Motor neuron (in vitro differentiated cells): Measurements from ENCODE around the gene TACC3. TPM values are rescaled to one million over a fixed set of nuclear protein-coding genes. Genes with fewer than 3 reads are reported as not detected.
A peak's percentile ranks its signal among the peaks of the same experiment; 100 is the strongest.

ENCODE experiments used
- ATAC-seq, 8 experiments: fragments of 200-7000 bp; cut with Tn5 transposase; replicated peaks in 6 of 8; 2 replicates each; pipeline ENCODE4 v1.8.0; 2021; ENCODE audit warnings: mild to moderate bottlenecking in 8 of 8, moderate library complexity in 8 of 8
- H3K27ac ChIP-seq, 2 donors: fragments of 250-450 bp; sonication (Bioruptor Pico); 2 replicates each; pipeline ENCODE4 v1.9.0; 2021; ENCODE audit warnings: antibody characterized with exemption in 2 of 2, mild to moderate bottlenecking in 2 of 2, moderate library complexity in 1 of 2
- H3K4me1 ChIP-seq, 2 donors: fragments of 250-450 bp; sonication (Bioruptor Pico); replicated peaks in 1 of 2; 2 replicates each; pipeline ENCODE4 v1.6.1; 2021; ENCODE audit warnings: antibody characterized with exemption in 2 of 2, mild to moderate bottlenecking in 2 of 2, moderate library complexity in 1 of 2
- H3K4me3 ChIP-seq, 5 donors: fragments of 250-450 bp; sonication (Bioruptor Pico); 2 replicates each; pipeline ENCODE4 v1.9.0; 2021; ENCODE audit warnings: antibody characterized with exemption in 5 of 5, mild to moderate bottlenecking in 5 of 5, moderate library complexity in 4 of 5
- WGBS, 10 experiments: fragments of 450-650 bp; shearing (Covaris generic); methylation state at CpG; one replicate each; pipeline ENCODE4 v1.0.0; 2022; 5-methylcytosine and 5-hydroxymethylcytosine counted together
- in situ Hi-C, 9 experiments: fragments of 400-800 bp; cut with MboI; loops; one replicate each; pipeline ENCODE4 v1.15.0; 2021; ENCODE audit warnings: low sequenced_read_pairs in 9 of 9, low pct_unique_long_range_greater_than_20kb in 2 of 9; ENCODE audit not compliant: unreplicated experiment in 9 of 9
- total RNA-seq, 8 experiments: library from RNA; unstranded; fragments of 300-600 nt; gene quantifications; 2 replicates each; pipeline versions ENCODE4 v1.2.3 to v1.2.4, GENCODE V29; 2022

TACC3 gene
- total RNA-seq, 8 experiments from 2014 or later, result 2.6 to 61.3 (median 6.5) TPM

GRCh38 chr4:1735215-1735614 is 13.9 kb downstream of the TACC3 start:
- in situ Hi-C loops, result loop anchor here in 1 of 9 experiments (25.0 kb wide), 1 partner anchor 373 kb away; no protein-coding TSS in a partner anchor
- no peak overlapping the region for H3K4me3 ChIP-seq
- ATAC-seq, result peak in 1 of 8 experiments; percentile 16
- H3K27ac ChIP-seq, result no peak overlapping the region
- no peaks in the 10 kb centered on the region for H3K4me1 ChIP-seq
- 100% methylated on average over 2 of the region's 20 CpGs; no CpG with 5 or more reads in 8 of the 10 experiments for WGBS, 10 experiments

DNA sequence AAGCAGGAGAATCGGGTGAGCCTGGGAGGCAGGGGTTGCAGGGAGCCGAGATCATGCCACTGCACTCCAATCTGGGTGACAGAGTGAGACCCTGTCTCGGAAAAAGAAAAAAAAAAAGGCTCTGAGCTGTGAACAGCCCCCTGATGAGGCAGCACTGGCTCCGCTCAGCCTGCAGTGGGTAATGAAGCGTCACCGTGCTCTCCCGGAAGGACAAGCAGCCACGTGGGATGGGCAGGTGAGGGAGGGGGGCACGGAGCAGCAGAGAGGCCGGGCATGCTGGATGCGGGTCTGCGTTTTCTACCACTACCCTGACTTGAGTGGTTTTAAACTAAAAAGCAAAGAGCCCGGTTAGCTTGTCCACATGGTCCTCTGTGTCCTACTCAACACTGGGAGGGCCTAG is 15.5 kb downstream of the TACC3 start:
- in situ Hi-C loops, result loop anchor here in 1 of 9 experiments (25.0 kb wide), 1 partner anchor 375 kb away; no protein-coding TSS in a partner anchor
- ATAC-seq, result peak in 4 of 8 experiments; percentile 30 to 68 (median 58)
- WGBS, 10 experiments, result 71 to 100% (median 87%) methylated on average over 1 to 9 of the region's 13 CpGs; no CpG with 5 or more reads in 5 of the 10 experiments

GRCh38 chr4:1737666-1738065 is 16.3 kb downstream of the TACC3 start:
- H3K27ac ChIP-seq, result no peak overlapping the region
- no peak for ATAC-seq
- 95 to 100% methylated on average over 4 of the region's 15 CpGs; no CpG with 5 or more reads in 8 of the 10 experiments for WGBS, 10 experiments
- in situ Hi-C loops, result loop anchor here in 1 of 9 experiments (25.0 kb wide), 1 partner anchor 375 kb away; no protein-coding TSS in a partner anchor
- H3K4me3 ChIP-seq, result no peak overlapping the region
- no peaks in the 10 kb centered on the region for H3K4me1 ChIP-seq

More for the DNA sequence above, 15.5 kb downstream of the TACC3 start:
- no peak overlapping the region for H3K27ac ChIP-seq
- H3K4me1 ChIP-seq, result no peaks in the 10 kb centered on the region
- H3K4me3 ChIP-seq, result no peak overlapping the region

DNA sequence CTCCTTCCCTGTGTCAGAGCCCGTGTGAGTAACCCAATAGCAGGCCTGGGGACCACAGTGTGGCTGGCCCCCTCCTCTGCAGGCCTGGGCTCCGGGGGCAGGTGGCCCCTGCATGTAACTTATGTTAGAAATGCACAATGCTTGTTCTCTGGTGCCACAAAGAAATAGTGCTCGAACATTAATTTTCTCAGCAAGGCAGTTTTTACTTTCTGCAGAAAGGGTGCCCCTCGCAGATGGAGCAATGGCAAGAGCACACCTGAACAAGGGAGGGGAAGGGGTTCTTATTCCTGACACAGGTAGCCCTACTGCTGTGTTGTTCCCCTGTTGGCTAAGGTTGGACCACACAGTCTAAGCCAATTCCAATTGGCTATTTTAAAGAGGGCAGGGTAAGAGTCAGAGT is 17.1 kb downstream of the TACC3 start:
- in situ Hi-C loops, result loop anchor here in 1 of 9 experiments (25.0 kb wide), 1 partner anchor 376 kb away; no protein-coding TSS in a partner anchor
- no peak overlapping the region for H3K4me3 ChIP-seq
- ATAC-seq, result no peak
- H3K4me1 ChIP-seq, result no peaks in the 10 kb centered on the region
- 90 to 100% (median 100%) methylated on average over 1 to 2 of the region's 4 CpGs; no CpG with 5 or more reads in 5 of the 10 experiments for WGBS, 10 experiments
- no peak overlapping the region for H3K27ac ChIP-seq

DNA sequence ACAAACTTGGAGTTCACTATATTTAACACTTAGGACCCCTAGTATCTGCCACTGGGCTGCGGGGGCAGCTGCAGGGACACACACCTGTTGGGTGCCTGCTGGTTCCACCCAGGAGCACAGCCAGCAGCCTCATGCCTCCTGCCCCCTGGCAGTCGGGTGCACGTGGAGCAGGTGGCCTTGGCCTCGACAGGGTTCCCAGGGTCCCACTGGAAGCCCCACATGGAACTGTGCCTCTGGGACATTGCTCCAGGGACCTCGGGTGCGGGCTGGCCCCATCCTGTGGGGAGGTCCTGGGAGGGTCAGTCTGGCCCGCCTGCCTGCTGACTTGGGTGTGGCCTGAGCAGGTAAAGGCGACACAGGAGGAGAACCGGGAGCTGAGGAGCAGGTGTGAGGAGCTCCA is 18.0 kb downstream of the TACC3 start:
- Histone ChIP-seq H3K27ac (no peak overlapping the region), H3K4me1 (no peaks in the 10 kb centered on the region), H3K4me3 (no peak overlapping the region)
- 68 to 100% (median 100%) methylated on average over 1 to 4 of the region's 9 CpGs; no CpG with 5 or more reads in 6 of the 10 experiments for WGBS, 10 experiments
- in situ Hi-C loops, result loop anchor here in 1 of 9 experiments (25.0 kb wide), 1 partner anchor 377 kb away; no protein-coding TSS in a partner anchor
- ATAC-seq, result no peak

DNA sequence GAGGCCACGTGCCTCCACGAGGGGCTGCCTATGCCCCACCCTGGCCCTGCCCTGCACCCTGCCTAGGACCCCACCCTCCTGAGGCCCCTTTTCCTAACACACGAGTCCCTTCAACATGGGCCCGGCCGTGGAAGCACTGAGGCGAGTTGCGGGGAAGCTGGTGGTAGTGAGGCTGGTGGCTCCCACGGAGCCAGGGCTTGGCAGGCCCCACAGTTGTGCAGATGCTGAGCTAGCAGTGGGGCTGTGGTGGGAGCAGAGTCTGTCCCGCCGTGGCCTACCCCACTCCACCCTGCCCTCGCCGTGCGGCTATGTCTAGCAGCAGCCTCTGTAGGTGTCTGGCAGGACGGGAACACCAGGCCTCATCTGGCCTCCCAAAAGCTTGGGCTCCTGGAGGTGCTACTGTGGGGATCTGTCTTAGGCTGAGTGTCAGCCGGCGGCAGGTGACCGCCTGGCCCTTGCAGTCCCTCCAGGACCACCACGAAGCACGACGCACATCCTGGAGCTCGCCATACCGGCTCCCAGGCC is 18.8 kb downstream of the TACC3 start:
- ATAC-seq, result peak in 1 of 8 experiments; percentile 6
- in situ Hi-C loops, result loop anchor here in 1 of 9 experiments (25.0 kb wide), 1 partner anchor 378 kb away; no protein-coding TSS in a partner anchor
- 80 to 100% (median 100%) methylated on average over 1 to 5 of the region's 22 CpGs; no CpG with 5 or more reads in 6 of the 10 experiments for WGBS, 10 experiments

DNA sequence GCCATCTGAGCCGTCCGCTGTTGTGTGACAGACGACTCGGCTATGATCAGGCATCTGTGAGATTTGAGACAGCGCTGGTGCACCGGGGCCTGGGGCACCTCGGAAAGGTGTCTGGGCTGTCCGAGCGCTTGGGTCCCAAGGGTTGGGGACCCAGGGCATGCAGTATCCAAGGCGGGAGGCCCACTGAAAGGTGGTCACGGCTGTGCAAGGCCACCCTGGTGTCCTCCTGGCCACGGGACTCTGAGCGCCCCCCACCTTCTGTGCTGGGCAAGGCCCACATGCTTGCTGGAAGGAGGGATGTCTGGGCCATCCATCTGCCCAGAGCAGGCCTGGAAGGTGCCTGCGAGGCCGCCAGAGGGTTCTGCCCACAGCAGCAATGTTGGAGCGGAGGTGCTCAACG is 19.9 kb downstream of the TACC3 start:
- 80 to 95% (median 90%) methylated on average over 2 to 7 of the region's 17 CpGs; no CpG with 5 or more reads in 5 of the 10 experiments for WGBS, 10 experiments
- Histone ChIP-seq H3K27ac (no peak overlapping the region), H3K4me3 (no peak overlapping the region), H3K4me1 (no peaks in the 10 kb centered on the region)
- in situ Hi-C loops, result loop anchor here in 1 of 9 experiments (25.0 kb wide), 1 partner anchor 379 kb away; no protein-coding TSS in a partner anchor
- no peak for ATAC-seq

More for the DNA sequence above, 18.8 kb downstream of the TACC3 start:
- Histone ChIP-seq H3K27ac (no peak overlapping the region), H3K4me1 (no peaks in the 10 kb centered on the region), H3K4me3 (no peak overlapping the region)

- 56 to 100% (median 81%) methylated on average over 1 to 6 of the region's 12 CpGs; no CpG with 5 or more reads in 6 of the 10 experiments for WGBS, 10 experiments
- no peak for ATAC-seq
- peaks cover 3 to 6% of the 10 kb centered on the region in 2 donors for H3K4me1 ChIP-seq
- in situ Hi-C loops, result loop anchor here in 1 of 9 experiments (25.0 kb wide), 1 partner anchor 381 kb away; no protein-coding TSS in a partner anchor
- no peak overlapping the region for H3K4me3 ChIP-seq
- H3K27ac ChIP-seq, result no peak overlapping the region
Observed at GRCh38 chr4:1743551-1743950, 22.2 kb downstream of the TACC3 start.

DNA sequence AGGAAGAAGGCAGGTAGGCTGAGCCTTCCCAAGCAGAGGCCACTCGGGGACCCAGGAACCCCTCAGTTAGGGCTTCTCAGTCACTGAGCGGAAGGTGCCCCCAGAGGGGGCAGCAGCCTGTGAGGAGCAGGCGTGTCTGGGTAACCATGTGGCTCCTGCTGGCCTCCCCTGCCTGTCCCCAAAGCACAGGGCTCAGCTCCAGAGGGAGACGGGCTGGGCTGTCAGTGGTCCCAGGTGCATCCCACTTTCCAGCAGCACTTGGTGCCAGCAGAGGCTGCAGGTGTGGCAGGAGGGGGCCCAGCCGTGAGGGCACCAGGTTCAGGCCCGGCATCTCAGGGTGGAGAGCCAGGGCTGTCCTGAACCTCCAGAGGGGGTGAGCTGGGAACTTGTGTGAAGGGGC is 22.7 kb downstream of the TACC3 start:
- WGBS, 10 experiments, result 83% methylated on average over 2 of the region's 6 CpGs; no CpG with 5 or more reads in 9 of the 10 experiments
- ATAC-seq, result no peak
- in situ Hi-C loops, result loop anchor here in 1 of 9 experiments (25.0 kb wide), 1 partner anchor 382 kb away; no protein-coding TSS in a partner anchor

DNA sequence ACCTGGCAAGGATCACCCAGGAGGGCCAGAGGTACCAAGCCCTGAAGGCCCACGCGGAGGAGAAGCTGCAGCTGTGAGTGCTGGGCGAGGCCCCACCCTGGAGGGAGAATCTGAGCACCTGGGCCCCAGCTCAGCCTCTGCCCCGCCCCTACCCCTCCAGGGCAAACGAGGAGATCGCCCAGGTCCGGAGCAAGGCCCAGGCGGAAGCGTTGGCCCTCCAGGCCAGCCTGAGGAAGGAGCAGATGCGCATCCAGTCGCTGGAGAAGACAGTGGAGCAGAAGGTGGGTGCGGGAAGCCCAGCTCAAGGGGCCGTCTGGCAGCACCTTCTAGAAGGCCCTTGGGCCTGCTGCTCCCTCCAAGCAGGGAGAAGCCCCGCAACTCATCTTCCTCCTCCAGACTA is 23.2 kb downstream of the TACC3 start:
- Histone ChIP-seq H3K4me1 (peaks cover 5 to 12% of the 10 kb centered on the region in 2 donors), H3K4me3 (no peak overlapping the region), H3K27ac (no peak overlapping the region)
- in situ Hi-C loops, result loop anchor here in 1 of 9 experiments (25.0 kb wide), 1 partner anchor 382 kb away; no protein-coding TSS in a partner anchor
- no peak for ATAC-seq
- 80 to 100% (median 98%) methylated on average over 1 to 10 of the region's 14 CpGs; no CpG with 5 or more reads in 6 of the 10 experiments for WGBS, 10 experiments

More for the DNA sequence above, 22.7 kb downstream of the TACC3 start:
- Histone ChIP-seq H3K27ac (no peak overlapping the region), H3K4me1 (peaks cover 3 to 9% of the 10 kb centered on the region in 2 donors), H3K4me3 (no peak overlapping the region)

GRCh38 chr4:1745165-1745564 is 23.8 kb downstream of the TACC3 start:
- in situ Hi-C loops, result loop anchor here in 1 of 9 experiments (25.0 kb wide), 1 partner anchor 383 kb away; no protein-coding TSS in a partner anchor
- no peak for ATAC-seq
- Histone ChIP-seq H3K4me3 (no peak overlapping the region), H3K4me1 (peaks cover 6 to 18% of the 10 kb centered on the region in 2 donors), H3K27ac (no peak overlapping the region)
- 80 to 100% (median 86%) methylated on average over 1 to 7 of the region's 13 CpGs; no CpG with 5 or more reads in 3 of the 10 experiments for WGBS, 10 experiments

DNA sequence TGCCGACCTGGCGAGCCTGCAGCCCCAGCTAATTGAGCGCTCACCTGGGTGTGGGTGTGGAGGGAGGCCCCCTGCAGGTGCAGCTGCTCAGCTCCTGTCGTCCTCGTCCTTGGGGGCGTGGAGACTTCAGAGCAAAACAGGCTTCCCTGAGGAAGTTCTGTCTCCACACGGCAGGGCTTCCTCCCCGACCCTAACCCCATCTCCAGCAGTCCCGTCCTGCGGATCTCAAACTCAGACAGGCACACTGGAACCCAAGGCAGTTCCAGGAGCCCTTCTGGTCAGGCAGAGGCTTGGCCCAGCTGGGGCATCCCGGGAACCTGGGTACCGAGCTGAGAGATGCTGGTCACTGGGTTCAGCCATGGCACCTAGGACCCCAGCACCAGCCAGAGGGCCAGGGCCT is 24.4 kb downstream of the TACC3 start:
- WGBS, 10 experiments, result 60 to 100% (median 93%) methylated on average over 1 to 3 of the region's 12 CpGs; no CpG with 5 or more reads in 6 of the 10 experiments
- Histone ChIP-seq H3K27ac (no peak overlapping the region), H3K4me1 (peaks cover 6 to 19% of the 10 kb centered on the region in 2 donors), H3K4me3 (no peak overlapping the region)
- in situ Hi-C loops, result loop anchor here in 1 of 9 experiments (25.0 kb wide), 1 partner anchor 383 kb away; no protein-coding TSS in a partner anchor
- ATAC-seq, result no peak

GRCh38 chr4:1746265-1746691 is 25.0 kb downstream of the TACC3 start:
- H3K27ac ChIP-seq, result no peak overlapping the region
- H3K4me3 ChIP-seq, result no peak overlapping the region
- WGBS, 10 experiments, result no CpG with 5 or more reads among the region's 17 CpGs
- H3K4me1 ChIP-seq, result peaks cover 6 to 22% of the 10 kb centered on the region in 2 donors
- ATAC-seq, result peak; percentile 56 to 88 (median 74)
- in situ Hi-C loops, result loop anchor here in 1 of 9 experiments (25.0 kb wide), 1 partner anchor 384 kb away; no protein-coding TSS in a partner anchor
